HUES48 (cell line): ENCODE results near the gene LCT.

Experiments
- H3K27ac ChIP-seq: one replicate; pipeline ENCODE4 v1.7.0; 2013; ENCODE audit warnings: low read depth, low read length, inconsistent platforms
- H3K27me3 ChIP-seq: 2 replicates; pipeline ENCODE4 v1.6.1; 2013; ENCODE audit warnings: mild to moderate bottlenecking, low read length; ENCODE audit not compliant: control insufficient read depth, insufficient read depth
- H3K36me3 ChIP-seq: 2 replicates; pipeline ENCODE4 v1.6.1; 2013; ENCODE audit warnings: low read length; ENCODE audit not compliant: control insufficient read depth, insufficient read depth
- H3K4me1 ChIP-seq: 2 replicates; pipeline ENCODE4 v1.6.1; 2013; ENCODE audit warnings: mild to moderate bottlenecking, low read length; ENCODE audit not compliant: control insufficient read depth, insufficient read depth
- H3K4me3 ChIP-seq: 2 replicates; pipeline ENCODE4 v1.5.1; 2013; ENCODE audit warnings: mild to moderate bottlenecking, low read depth, low read length
- H3K9ac ChIP-seq: 2 replicates; pipeline ENCODE4 v1.6.1; 2013; ENCODE audit warnings: mild to moderate bottlenecking, low read depth, low read length, moderate library complexity
- H3K9me3 ChIP-seq: 2 replicates; pipeline ENCODE4 v1.6.1; 2013; ENCODE audit warnings: low read length; ENCODE audit not compliant: control insufficient read depth, insufficient read depth

The LCT gene

GRCh38 chr2:135851858-135852257 is 14.9 kb upstream of the LCT start:
- no peaks in the 10 kb centered on the region for H3K4me1 ChIP-seq
- H3K9ac ChIP-seq: no peak overlapping the region
- H3K4me3 ChIP-seq: no peak overlapping the region
- no peak overlapping the region for H3K27ac ChIP-seq
- H3K27me3 ChIP-seq: no peaks in the 10 kb centered on the region
- no peaks in the 10 kb centered on the region for H3K9me3 ChIP-seq
- H3K36me3 ChIP-seq: peaks cover 95% of the 10 kb centered on the region

GRCh38 chr2:135850892-135851668 is 14.1 kb upstream of the LCT start:
- no peak overlapping the region for H3K9ac ChIP-seq
- no peaks in the 10 kb centered on the region for H3K27me3 ChIP-seq
- H3K27ac ChIP-seq: no peak overlapping the region
- no peak overlapping the region for H3K4me3 ChIP-seq
- H3K36me3 ChIP-seq: peaks cover 95% of the 10 kb centered on the region
- H3K4me1 ChIP-seq: no peaks in the 10 kb centered on the region
- no peaks in the 10 kb centered on the region for H3K9me3 ChIP-seq

GRCh38 chr2:135849087-135849486 is 12.1 kb upstream of the LCT start:
- Histone ChIP-seq H3K36me3 (peaks cover 98% of the 10 kb centered on the region), H3K27ac (no peak overlapping the region), H3K9me3 (no peaks in the 10 kb centered on the region)

GRCh38 chr2:135845997-135846396 is 9.0 kb upstream of the LCT start:
- H3K27ac ChIP-seq: no peak overlapping the region
- no peaks in the 10 kb centered on the region for H3K4me1 ChIP-seq
- no peak overlapping the region for H3K4me3 ChIP-seq
- peaks cover 97% of the 10 kb centered on the region for H3K36me3 ChIP-seq
- H3K9ac ChIP-seq: no peak overlapping the region
- no peaks in the 10 kb centered on the region for H3K27me3 ChIP-seq
- H3K9me3 ChIP-seq: no peaks in the 10 kb centered on the region

More at GRCh38 chr2:135849087-135849486, 12.1 kb upstream of the LCT start:
- Histone ChIP-seq H3K27me3 (no peaks in the 10 kb centered on the region), H3K4me3 (no peak overlapping the region), H3K4me1 (no peaks in the 10 kb centered on the region), H3K9ac (no peak overlapping the region)

GRCh38 chr2:135845257-135845656 is 8.3 kb upstream of the LCT start:
- Histone ChIP-seq H3K9me3 (no peaks in the 10 kb centered on the region), H3K4me1 (no peaks in the 10 kb centered on the region), H3K9ac (no peak overlapping the region), H3K27ac (no peak overlapping the region), H3K27me3 (no peaks in the 10 kb centered on the region), H3K4me3 (no peak overlapping the region), H3K36me3 (peaks cover 97% of the 10 kb centered on the region)

- Histone ChIP-seq H3K4me3 (no peak overlapping the region), H3K4me1 (no peaks in the 10 kb centered on the region), H3K9me3 (no peaks in the 10 kb centered on the region), H3K27ac (no peak overlapping the region), H3K36me3 (peaks cover 97% of the 10 kb centered on the region), H3K27me3 (no peaks in the 10 kb centered on the region), H3K9ac (no peak overlapping the region)
Measured at GRCh38 chr2:135844301-135844895, 7.4 kb upstream of the LCT start.

- peaks cover 91% of the 10 kb centered on the region for H3K36me3 ChIP-seq
Measured at GRCh38 chr2:135843671-135844070, 6.7 kb upstream of the LCT start.

GRCh38 chr2:135840601-135841000 is 3.6 kb upstream of the LCT start:
- Histone ChIP-seq H3K4me1 (no peaks in the 10 kb centered on the region), H3K4me3 (no peak overlapping the region), H3K27me3 (no peaks in the 10 kb centered on the region), H3K9me3 (no peaks in the 10 kb centered on the region), H3K9ac (no peak overlapping the region), H3K27ac (no peak overlapping the region), H3K36me3 (peaks cover 62% of the 10 kb centered on the region)

More at GRCh38 chr2:135843671-135844070, 6.7 kb upstream of the LCT start:
- H3K27ac ChIP-seq: no peak overlapping the region
- H3K4me1 ChIP-seq: no peaks in the 10 kb centered on the region
- H3K27me3 ChIP-seq: no peaks in the 10 kb centered on the region
- no peaks in the 10 kb centered on the region for H3K9me3 ChIP-seq
- no peak overlapping the region for H3K4me3 ChIP-seq
- H3K9ac ChIP-seq: no peak overlapping the region

GRCh38 chr2:135839713-135840112 is 2.7 kb upstream of the LCT start:
- H3K36me3 ChIP-seq: peaks cover 53% of the 10 kb centered on the region
- H3K27ac ChIP-seq: no peak overlapping the region
- H3K27me3 ChIP-seq: no peaks in the 10 kb centered on the region
- no peaks in the 10 kb centered on the region for H3K4me1 ChIP-seq
- no peak overlapping the region for H3K4me3 ChIP-seq
- no peaks in the 10 kb centered on the region for H3K9me3 ChIP-seq
- no peak overlapping the region for H3K9ac ChIP-seq

GRCh38 chr2:135838502-135838901 is 1.5 kb upstream of the LCT start:
- no peaks in the 10 kb centered on the region for H3K9me3 ChIP-seq
- H3K27ac ChIP-seq: no peak overlapping the region
- no peaks in the 10 kb centered on the region for H3K27me3 ChIP-seq
- H3K4me3 ChIP-seq: no peak overlapping the region
- no peaks in the 10 kb centered on the region for H3K4me1 ChIP-seq
- no peak overlapping the region for H3K9ac ChIP-seq
- H3K36me3 ChIP-seq: peaks cover 41% of the 10 kb centered on the region

GRCh38 chr2:135832891-135833290 is 4.1 kb downstream of the LCT start:
- no peak overlapping the region for H3K9ac ChIP-seq
- no peaks in the 10 kb centered on the region for H3K4me1 ChIP-seq
- H3K27me3 ChIP-seq: no peaks in the 10 kb centered on the region
- no peak overlapping the region for H3K27ac ChIP-seq
- H3K4me3 ChIP-seq: no peak overlapping the region
- no peaks in the 10 kb centered on the region for H3K9me3 ChIP-seq
- no peaks in the 10 kb centered on the region for H3K36me3 ChIP-seq
